Liver (tissue), 9 donors: ENCODE results near the gene TET2. TPM values are rescaled to one million over a fixed set of nuclear protein-coding genes. Genes with fewer than 3 reads are reported as not detected.

Experiments
- DNase-seq: peaks from one replicate; pipeline ENCODE4 v3.0.0-alpha.2; 2017; ENCODE audit warnings: low spot score
- H3K27ac ChIP-seq, 2 donors: one replicate each; pipeline ENCODE4 v1.7.0; 2013; ENCODE audit warnings: inconsistent platforms in 2 of 2, low read length in 2 of 2, control low read depth in 1 of 2, low read depth in 1 of 2, mild to moderate bottlenecking in 1 of 2
- H3K27me3 ChIP-seq, 4 donors: one replicate each; pipeline versions ENCODE4 v1.6.1 to v1.7.0; 2013; ENCODE audit warnings: low read length in 3 of 4, inconsistent platforms in 1 of 4, mild to moderate bottlenecking in 1 of 4, moderate library complexity in 1 of 4; ENCODE audit not compliant: control insufficient read depth in 4 of 4, insufficient read depth in 4 of 4
- H3K36me3 ChIP-seq, 4 donors: one replicate each; pipeline versions ENCODE4 v1.6.1 to v1.7.0; 2013; ENCODE audit warnings: low read length in 3 of 4, mild to moderate bottlenecking in 3 of 4, low read depth in 1 of 4, moderate library complexity in 1 of 4; ENCODE audit not compliant: control insufficient read depth in 4 of 4, insufficient read depth in 3 of 4
- H3K4me1 ChIP-seq, 4 donors: one replicate each; pipeline versions ENCODE4 v1.6.1 to v1.7.0; 2013; ENCODE audit warnings: low read length in 3 of 4, mild to moderate bottlenecking in 3 of 4, moderate library complexity in 1 of 4; ENCODE audit not compliant: control insufficient read depth in 4 of 4, insufficient read depth in 4 of 4
- H3K4me3 ChIP-seq, 3 donors: one replicate each; pipeline versions ENCODE4 v1.6.1 to v1.7.0; 2013; ENCODE audit warnings: low read length in 3 of 3, control low read depth in 1 of 3, low read depth in 1 of 3, mild to moderate bottlenecking in 1 of 3
- H3K9ac ChIP-seq, 2 donors: one replicate each; pipeline ENCODE4 v1.7.0; 2013; ENCODE audit warnings: low read length in 2 of 2, mild to moderate bottlenecking in 2 of 2, moderate library complexity in 2 of 2, control low read depth in 1 of 2, low read depth in 1 of 2
- H3K9me3 ChIP-seq, 4 donors: one replicate each; pipeline versions ENCODE4 v1.6.1 to v1.7.0; 2013; ENCODE audit warnings: low read length in 3 of 4; ENCODE audit not compliant: control insufficient read depth in 4 of 4
- EGR1 ChIP-seq, 2 donors: IDR thresholded peaks; 2 replicates each; pipeline ENCODE4 v1.6.1; 2016 to 2018; ENCODE audit warnings: antibody characterized with exemption in 2 of 2, low read depth in 2 of 2
- FOXA1 ChIP-seq: IDR thresholded peaks from 2 replicates; pipeline ENCODE4 v1.6.1; 2016; ENCODE audit warnings: antibody characterized with exemption
- GABPA ChIP-seq, 2 donors: IDR thresholded peaks in 1 of 2; conservative IDR thresholded peaks in 1 of 2; 2 replicates each; pipeline ENCODE4 v1.6.1; 2016; ENCODE audit warnings: antibody characterized with exemption in 2 of 2, mild to moderate bottlenecking in 1 of 2, moderate library complexity in 1 of 2
- JUND ChIP-seq, 2 donors: IDR thresholded peaks; 2 replicates each; pipeline ENCODE4 v1.6.1; 2016; ENCODE audit warnings: antibody characterized with exemption in 2 of 2
- NR2F2 ChIP-seq: IDR thresholded peaks from 2 replicates; pipeline ENCODE4 v1.6.1; 2016; ENCODE audit warnings: antibody characterized with exemption
- RAD21 ChIP-seq, 2 donors: IDR thresholded peaks; 2 replicates each; pipeline ENCODE4 v1.6.1; 2016; ENCODE audit warnings: antibody characterized with exemption in 2 of 2, mild to moderate bottlenecking in 2 of 2
- RXRA ChIP-seq, 2 donors: IDR thresholded peaks; 2 replicates each; pipeline ENCODE4 v1.6.1; 2017 to 2018; ENCODE audit warnings: antibody characterized with exemption in 2 of 2, mild to moderate bottlenecking in 1 of 2
- SP1 ChIP-seq: IDR thresholded peaks from 2 replicates; pipeline ENCODE4 v1.6.1; 2018; ENCODE audit warnings: antibody characterized with exemption, mild to moderate bottlenecking
- TAF1 ChIP-seq: conservative IDR thresholded peaks from 2 replicates; pipeline ENCODE4 v1.6.1; 2016; ENCODE audit warnings: antibody characterized with exemption, mild to moderate bottlenecking
- WGBS: extraction: QIAGEN DNeasy Blood & Tissue Kit; methylation state at CpG from one replicate; pipeline ENCODE4 v1.1.7; 2013; 5-methylcytosine and 5-hydroxymethylcytosine counted together
- polyA plus RNA-seq, 2 donors: library from polyadenylated mRNA; stranded (reverse) in 1 of 2; unstranded in 1 of 2; fragments of 200-250 nt in 1 of 2; fragments of >200 nt in 1 of 2; fragmentation: Nextera tagmentation in 1 of 2; extraction: Ambion mirVana in 1 of 2; gene quantifications; one replicate each; pipeline versions ENCODE4 v1.2.1 to v1.2.3, GENCODE V29; 2013 to 2015
- total RNA-seq, 2 donors: library from RNA; depleted of rRNA; stranded (reverse); fragments of >200 nt; gene quantifications; one replicate each; pipeline ENCODE4 v1.2.3, GENCODE V29; 2014
- TF ChIP-seq, protein P1 (sequence below): IDR thresholded peaks from 2 replicates; pipeline ENCODE4 v1.6.1; 2016; ENCODE audit warnings: antibody characterized with exemption
- TF ChIP-seq, protein P2 (sequence below): IDR thresholded peaks from 2 replicates; pipeline ENCODE4 v1.6.1; 2016; ENCODE audit warnings: antibody characterized with exemption
- TF ChIP-seq, protein P3 (sequence below): fragments of 150-350 bp; IDR thresholded peaks from 2 replicates; pipeline ENCODE4 v1.5.1; 2017; ENCODE audit warnings: improper control_type of control experiment, low read depth, low read length; ENCODE audit not compliant: missing input control
- TF ChIP-seq, protein P4 (sequence below): IDR thresholded peaks from 2 replicates; pipeline ENCODE4 v1.6.1; 2016; ENCODE audit warnings: antibody characterized with exemption, mild to moderate bottlenecking
- donor health status: healthy.
- donor health status: healthy.
- donor health status: healthy.
- donor health status: healthy.
- donor health status: healthy.

The TET2 gene
- total and polyA plus RNA-seq, 4 donors: 0.88 to 8.4 (median 5.5) TPM

DNA sequence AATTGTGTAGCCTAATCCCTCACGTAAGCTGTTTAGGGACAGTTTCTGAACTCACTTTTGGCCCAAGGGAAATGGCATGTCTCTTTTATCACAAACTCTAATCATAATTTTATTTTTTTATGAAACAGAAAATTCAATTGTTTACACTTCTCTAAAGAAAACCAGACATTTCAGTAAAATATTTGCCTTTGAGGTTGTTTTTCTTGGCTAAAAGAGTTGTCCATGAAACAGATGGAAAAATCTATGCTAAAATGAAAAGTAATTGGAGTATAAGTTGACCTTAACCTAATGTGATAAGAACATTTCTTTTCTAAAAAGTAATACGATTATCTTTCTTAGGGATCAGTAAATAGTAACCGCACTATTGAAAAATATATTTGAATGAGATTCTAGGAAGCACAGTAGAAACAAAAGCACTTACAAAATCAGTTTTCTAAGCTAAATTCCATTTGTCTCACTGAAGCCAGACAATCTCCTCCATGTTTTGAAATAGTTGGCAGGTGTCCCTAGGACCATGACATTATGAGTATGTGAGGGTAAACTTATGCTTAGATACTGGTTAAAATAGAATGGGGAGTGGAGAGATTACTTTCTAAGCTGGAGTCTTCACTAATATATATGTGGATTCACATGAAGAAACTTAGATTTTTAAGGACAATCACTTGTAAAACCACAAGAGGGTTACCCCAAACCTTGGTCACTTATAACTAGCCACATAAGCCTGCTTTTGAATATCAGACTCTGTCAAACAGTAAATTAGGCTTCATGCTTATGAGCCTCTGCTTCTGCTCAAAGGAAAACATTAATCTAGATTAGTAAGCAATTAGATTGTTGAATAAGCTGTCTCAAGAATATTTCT is 20.1 kb upstream of the TET2 start (continued):
- TF ChIP-seq NR2F2: no peak
- TF ChIP-seq GABPA (IDR thresholded peaks at IDR 0.05 in 1 of 2, conservative IDR thresholded peaks at IDR 0.05 in 1 of 2): no peak
- no peak for TF ChIP-seq EGR1 (IDR thresholded peaks at IDR 0.05; ENCODE audit: low read depth in 2 of 2)
- no peak for TF ChIP-seq RAD21 (IDR thresholded peaks at IDR 0.05)
- TF ChIP-seq TAF1: no peak
- TF ChIP-seq, protein P1, sequence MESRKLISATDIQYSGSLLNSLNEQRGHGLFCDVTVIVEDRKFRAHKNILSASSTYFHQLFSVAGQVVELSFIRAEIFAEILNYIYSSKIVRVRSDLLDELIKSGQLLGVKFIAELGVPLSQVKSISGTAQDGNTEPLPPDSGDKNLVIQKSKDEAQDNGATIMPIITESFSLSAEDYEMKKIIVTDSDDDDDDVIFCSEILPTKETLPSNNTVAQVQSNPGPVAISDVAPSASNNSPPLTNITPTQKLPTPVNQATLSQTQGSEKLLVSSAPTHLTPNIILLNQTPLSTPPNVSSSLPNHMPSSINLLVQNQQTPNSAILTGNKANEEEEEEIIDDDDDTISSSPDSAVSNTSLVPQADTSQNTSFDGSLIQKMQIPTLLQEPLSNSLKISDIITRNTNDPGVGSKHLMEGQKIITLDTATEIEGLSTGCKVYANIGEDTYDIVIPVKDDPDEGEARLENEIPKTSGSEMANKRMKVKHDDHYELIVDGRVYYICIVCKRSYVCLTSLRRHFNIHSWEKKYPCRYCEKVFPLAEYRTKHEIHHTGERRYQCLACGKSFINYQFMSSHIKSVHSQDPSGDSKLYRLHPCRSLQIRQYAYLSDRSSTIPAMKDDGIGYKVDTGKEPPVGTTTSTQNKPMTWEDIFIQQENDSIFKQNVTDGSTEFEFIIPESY: no peak
- no peak for TF ChIP-seq RXRA (IDR thresholded peaks at IDR 0.05)
- no peak for TF ChIP-seq JUND (IDR thresholded peaks at IDR 0.05)
- TF ChIP-seq SP1: no peak

DNA sequence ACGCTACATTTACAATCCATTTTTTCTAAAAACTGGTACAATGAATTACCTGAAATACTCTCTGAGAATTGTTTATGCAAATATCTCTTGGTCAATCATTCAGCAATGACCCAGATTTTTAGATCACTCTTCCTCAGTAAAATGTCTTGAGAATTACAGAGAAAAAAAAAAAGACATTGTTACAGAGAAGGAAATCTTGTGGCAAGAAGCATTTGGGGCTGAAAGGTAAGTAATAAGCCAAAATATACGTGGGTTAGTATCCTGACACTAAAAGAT is 19.6 kb upstream of the TET2 start:
- no peak for TF ChIP-seq SP1
- TF ChIP-seq, protein P2, sequence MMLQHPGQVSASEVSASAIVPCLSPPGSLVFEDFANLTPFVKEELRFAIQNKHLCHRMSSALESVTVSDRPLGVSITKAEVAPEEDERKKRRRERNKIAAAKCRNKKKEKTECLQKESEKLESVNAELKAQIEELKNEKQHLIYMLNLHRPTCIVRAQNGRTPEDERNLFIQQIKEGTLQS: no peak
- TF ChIP-seq, protein P3, sequence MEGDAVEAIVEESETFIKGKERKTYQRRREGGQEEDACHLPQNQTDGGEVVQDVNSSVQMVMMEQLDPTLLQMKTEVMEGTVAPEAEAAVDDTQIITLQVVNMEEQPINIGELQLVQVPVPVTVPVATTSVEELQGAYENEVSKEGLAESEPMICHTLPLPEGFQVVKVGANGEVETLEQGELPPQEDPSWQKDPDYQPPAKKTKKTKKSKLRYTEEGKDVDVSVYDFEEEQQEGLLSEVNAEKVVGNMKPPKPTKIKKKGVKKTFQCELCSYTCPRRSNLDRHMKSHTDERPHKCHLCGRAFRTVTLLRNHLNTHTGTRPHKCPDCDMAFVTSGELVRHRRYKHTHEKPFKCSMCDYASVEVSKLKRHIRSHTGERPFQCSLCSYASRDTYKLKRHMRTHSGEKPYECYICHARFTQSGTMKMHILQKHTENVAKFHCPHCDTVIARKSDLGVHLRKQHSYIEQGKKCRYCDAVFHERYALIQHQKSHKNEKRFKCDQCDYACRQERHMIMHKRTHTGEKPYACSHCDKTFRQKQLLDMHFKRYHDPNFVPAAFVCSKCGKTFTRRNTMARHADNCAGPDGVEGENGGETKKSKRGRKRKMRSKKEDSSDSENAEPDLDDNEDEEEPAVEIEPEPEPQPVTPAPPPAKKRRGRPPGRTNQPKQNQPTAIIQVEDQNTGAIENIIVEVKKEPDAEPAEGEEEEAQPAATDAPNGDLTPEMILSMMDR: no peak
- TF ChIP-seq FOXA1: no peak
- TF ChIP-seq, protein P4, sequence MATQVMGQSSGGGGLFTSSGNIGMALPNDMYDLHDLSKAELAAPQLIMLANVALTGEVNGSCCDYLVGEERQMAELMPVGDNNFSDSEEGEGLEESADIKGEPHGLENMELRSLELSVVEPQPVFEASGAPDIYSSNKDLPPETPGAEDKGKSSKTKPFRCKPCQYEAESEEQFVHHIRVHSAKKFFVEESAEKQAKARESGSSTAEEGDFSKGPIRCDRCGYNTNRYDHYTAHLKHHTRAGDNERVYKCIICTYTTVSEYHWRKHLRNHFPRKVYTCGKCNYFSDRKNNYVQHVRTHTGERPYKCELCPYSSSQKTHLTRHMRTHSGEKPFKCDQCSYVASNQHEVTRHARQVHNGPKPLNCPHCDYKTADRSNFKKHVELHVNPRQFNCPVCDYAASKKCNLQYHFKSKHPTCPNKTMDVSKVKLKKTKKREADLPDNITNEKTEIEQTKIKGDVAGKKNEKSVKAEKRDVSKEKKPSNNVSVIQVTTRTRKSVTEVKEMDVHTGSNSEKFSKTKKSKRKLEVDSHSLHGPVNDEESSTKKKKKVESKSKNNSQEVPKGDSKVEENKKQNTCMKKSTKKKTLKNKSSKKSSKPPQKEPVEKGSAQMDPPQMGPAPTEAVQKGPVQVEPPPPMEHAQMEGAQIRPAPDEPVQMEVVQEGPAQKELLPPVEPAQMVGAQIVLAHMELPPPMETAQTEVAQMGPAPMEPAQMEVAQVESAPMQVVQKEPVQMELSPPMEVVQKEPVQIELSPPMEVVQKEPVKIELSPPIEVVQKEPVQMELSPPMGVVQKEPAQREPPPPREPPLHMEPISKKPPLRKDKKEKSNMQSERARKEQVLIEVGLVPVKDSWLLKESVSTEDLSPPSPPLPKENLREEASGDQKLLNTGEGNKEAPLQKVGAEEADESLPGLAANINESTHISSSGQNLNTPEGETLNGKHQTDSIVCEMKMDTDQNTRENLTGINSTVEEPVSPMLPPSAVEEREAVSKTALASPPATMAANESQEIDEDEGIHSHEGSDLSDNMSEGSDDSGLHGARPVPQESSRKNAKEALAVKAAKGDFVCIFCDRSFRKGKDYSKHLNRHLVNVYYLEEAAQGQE: no peak
- no peak for TF ChIP-seq RAD21 (IDR thresholded peaks at IDR 0.05)
- TF ChIP-seq, protein P1: no peak

More for the DNA sequence above, 19.6 kb upstream of the TET2 start:
- H3K4me1 ChIP-seq: no peaks in the 10 kb centered on the region
- H3K36me3 ChIP-seq: no peaks in the 10 kb centered on the region
- no peak for DNase-seq
- WGBS: 83% methylated on average over 2 of the region's 2 CpGs
- H3K9me3 ChIP-seq: no peaks in the 10 kb centered on the region
- no peaks in the 10 kb centered on the region for H3K27me3 ChIP-seq
- no peak overlapping the region for H3K4me3 ChIP-seq
- H3K9ac ChIP-seq: no peak overlapping the region
- no peak overlapping the region for H3K27ac ChIP-seq
